Measurements from ENCODE around the gene PRG2.
"Not testable (repeated sequence)": the region's sequence is repeated elsewhere in the genome, so short reads cannot be mapped to it uniquely, and the experiment has no call there.

The PRG2 gene

DNA sequence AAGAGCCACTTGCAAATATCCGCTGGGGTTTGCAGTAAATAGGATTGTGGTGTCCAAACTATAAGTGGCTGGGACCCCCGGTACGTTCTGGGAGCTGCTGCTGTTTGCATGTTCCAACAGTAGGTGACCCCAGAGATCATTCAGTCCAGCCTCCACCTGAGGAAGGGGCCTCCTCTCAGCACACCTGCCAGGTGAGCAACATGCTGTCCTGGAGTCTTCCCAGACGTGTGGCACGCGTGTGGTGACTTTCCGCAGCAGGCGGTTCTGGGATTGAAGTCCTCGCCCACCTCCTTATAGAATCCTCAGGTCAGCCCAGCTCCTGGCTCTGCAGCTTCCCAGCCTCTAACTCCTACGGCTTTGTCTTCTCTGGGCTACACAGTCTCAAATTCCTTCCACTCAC, 45.6 kb downstream of the PRG2 start:
- DNase-seq = no peak

DNA sequence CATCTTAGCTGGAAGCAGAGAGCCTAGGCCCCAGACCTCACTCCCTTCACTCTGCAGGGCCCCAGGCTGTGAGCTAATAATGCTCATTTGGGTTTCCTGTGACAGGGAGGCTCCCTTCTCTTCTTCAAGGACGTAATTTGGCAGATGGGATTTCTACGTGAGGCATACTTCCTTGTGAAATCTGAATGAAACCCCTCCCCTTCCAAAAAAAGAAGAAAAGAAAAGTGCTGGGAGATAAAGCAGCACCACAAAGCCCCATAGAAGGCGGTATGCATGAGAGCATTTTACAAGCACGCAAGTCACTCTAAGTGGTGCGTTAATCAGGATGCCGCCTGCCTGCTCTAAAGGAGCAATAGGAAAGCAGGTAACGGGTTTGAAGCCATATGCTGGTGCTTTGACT, 46.6 kb downstream of the PRG2 start:
- DNase-seq = no peak

- no peak for DNase-seq
Observed at GRCh38 chr11:57342702-57343101, 47.7 kb downstream of the PRG2 start.

DNA sequence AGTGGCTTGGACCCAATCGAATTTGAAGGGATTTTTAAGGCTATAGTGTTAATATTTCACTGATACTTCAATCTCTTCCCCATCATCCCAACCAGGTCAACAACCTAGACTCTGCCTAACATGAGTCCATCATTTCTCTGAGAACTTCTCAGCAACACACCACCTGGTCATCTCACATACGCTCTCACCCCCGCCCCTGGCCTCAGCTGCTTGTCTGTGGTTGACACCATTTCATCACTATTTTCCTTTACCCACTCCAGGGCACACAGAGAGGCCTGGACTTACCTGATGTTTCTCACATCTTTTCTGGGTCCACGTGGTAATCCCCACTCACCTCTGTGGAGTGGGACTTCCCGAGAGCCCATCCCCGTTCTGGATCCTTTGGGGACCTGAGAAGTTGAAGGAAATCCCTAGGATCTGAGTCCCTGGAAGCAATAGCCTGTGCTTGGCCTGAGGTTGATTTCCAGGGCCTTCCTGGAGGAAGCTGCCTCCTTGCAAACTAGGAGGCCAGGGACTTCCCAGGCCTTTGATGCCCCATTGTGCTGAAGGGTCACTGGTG, 49.1 kb downstream of the PRG2 start:
- no peak for DNase-seq

DNA sequence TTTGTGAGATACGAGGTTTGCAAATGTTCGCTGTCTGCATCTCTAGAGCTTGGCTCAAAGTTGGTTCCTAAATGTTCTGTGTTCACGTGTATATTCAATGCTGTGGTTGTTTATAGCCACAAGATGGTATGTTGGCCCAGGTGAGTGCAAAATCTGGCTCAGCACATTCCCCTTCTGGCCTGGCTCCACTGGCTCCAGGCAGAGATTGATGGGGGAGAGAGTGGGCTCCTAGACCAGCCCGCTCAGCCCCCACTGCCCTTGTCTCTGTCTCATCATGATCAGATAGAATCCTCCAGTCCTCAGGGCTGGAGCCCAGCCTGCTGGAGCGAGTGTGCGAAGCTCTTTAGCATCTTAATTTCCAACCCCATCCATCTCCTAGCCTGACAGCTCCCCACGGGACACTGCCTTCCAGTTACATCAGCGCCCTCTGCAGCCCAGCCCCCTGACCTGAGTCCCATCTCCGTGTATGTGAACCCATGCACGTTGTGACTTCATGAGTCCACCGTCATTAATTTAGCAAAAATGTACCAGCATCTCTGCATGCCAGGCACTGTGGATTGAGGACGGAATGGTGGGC, 50.3 kb downstream of the PRG2 start:
- no peak for DNase-seq

GRCh38 chr11:57339328-57339727, 51.1 kb downstream of the PRG2 start:
- DNase-seq = no peak

DNA sequence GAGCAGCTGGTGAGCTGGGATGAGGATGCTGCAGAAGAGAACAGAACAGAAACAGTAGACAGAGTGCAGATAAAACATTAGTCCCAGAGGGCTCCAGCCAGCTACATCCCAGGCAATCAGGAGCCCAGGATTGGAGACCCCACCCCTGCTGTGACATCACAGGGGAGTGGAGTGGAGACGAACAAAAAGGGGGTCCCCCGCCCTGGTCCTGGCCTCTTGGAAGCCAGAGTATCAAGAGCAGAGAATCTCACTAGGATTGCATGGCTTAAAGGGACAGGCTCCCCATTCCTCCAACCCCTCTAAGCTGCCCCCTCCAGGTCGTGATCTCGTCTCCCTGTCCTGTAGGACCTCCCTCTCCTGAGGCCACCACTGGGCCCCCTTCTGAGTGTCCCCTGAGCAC, 52.3 kb downstream of the PRG2 start, which contains the start of gene P2RX3:
Gene P2RX3, plus strand, starts transcription at position 211 of the 400 bp plus-strand sequence. CDS start 199 bp downstream, outside the sequence.
- DNase-seq = no peak

- not testable (repeated sequence) for DNase-seq
Observed at GRCh38 chr11:57336856-57337255, 53.6 kb downstream of the PRG2 start.

Measured in CD4-positive, alpha-beta T cell treated with Interferon gamma for 1 hour (primary cell).